Smooth muscle cell of the pulmonary artery (primary cell): ENCODE measurements around the gene MEIS2. TPM values are rescaled to one million over a fixed set of nuclear protein-coding genes. Genes with fewer than 3 reads are reported as not detected.

ENCODE experiments used
- total RNA-seq: library from RNA; depleted of rRNA; stranded (reverse); fragments of >200 nt; gene quantifications from 2 replicates; pipeline ENCODE4 v1.2.3, GENCODE V29; 2014

Gene MEIS2
- 80.3 and 82.2 TPM in 2 replicates for total RNA-seq

DNA sequence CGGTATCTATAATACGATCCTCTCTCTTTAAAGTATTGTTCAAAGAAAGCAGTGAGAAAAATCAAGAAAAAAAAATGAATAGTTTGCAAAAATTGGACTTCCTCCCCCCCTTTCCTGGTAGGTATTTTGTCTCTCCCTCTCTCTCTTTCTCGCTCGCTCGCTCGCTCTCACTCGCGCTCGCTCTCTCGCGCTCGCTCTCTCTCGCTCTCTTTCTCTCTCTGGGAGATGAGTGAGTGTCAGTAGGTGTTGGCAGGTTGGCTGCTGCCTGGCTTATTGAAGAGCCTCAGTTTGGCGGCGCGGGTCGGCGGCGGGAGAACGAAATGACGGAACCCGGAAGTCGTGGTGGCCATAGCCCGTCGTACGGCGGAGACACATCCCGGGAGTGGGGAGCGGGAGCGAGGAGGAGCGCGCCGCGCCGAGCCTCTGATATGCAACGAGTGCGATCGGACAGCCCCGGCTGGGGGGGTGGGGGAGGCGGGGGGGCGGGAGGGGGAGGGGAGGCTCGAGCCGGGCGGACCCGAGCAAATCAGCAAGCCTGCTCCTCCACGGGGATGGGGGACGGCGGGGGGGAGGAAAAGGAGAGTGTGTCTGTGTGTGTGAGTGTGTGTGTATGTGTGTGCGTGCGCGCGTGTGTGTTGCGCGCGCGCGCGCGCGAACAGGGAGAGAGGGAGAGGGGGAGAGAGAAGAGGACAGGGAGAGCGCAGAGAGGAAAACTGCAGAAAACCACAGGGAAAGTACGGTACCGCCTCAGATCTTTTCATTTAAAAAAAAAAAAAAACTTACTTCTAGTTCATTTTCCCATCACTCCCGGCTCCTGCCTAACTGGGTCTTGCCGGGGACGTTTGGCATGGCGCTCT, at the start of gene MEIS2:
MEIS2 (minus strand) TSS at position 441 of the 857 bp plus-strand sequence. CDS start 1,083 bp downstream, outside the sequence.

